ENCODE data around the gene LITAF.

LITAF gene

GRCh38 chr16:11550791-11551498 lies 35.8 kb downstream of the LITAF start:
- DNase-seq = no peak

GRCh38 chr16:11547118-11547916 lies 39.4 kb downstream of the LITAF start:
- no peak for DNase-seq

- no peak for DNase-seq
These were observed 40.1 kb downstream of the LITAF start for GRCh38 chr16:11546608-11547061.

GRCh38 chr16:11543661-11544393 lies 42.9 kb downstream of the LITAF start:
- no peak for DNase-seq

- no peak for DNase-seq
These were observed 44.5 kb downstream of the LITAF start for GRCh38 chr16:11542069-11542744.

- no peak for DNase-seq
These were observed 47.1 kb downstream of the LITAF start for GRCh38 chr16:11539641-11540050.

GRCh38 chr16:11538880-11539279 lies 47.8 kb downstream of the LITAF start:
- no peak for DNase-seq

GRCh38 chr16:11536104-11536866 lies 50.4 kb downstream of the LITAF start:
- no peak for DNase-seq

- DNase-seq = no peak
These were observed 51.2 kb downstream of the LITAF start for GRCh38 chr16:11535494-11535893.

- DNase-seq = no peak
These were observed 52.5 kb downstream of the LITAF start for GRCh38 chr16:11534262-11534661.

GRCh38 chr16:11533588-11533987 lies 53.1 kb downstream of the LITAF start:
- DNase-seq = no peak

GRCh38 chr16:11530171-11530940 lies 56.4 kb downstream of the LITAF start:
- DNase-seq = no peak

- no peak for DNase-seq
These were observed 57.4 kb downstream of the LITAF start for GRCh38 chr16:11529285-11529684.

GRCh38 chr16:11528053-11528452 lies 58.7 kb downstream of the LITAF start:
- DNase-seq = no peak

GRCh38 chr16:11526655-11527350 lies 59.9 kb downstream of the LITAF start:
- no peak for DNase-seq

- DNase-seq = no peak
These were observed 62.5 kb downstream of the LITAF start for GRCh38 chr16:11524098-11524760.

- DNase-seq = no peak
These were observed 65.7 kb downstream of the LITAF start for GRCh38 chr16:11521055-11521454.

GRCh38 chr16:11520442-11520841 lies 66.3 kb downstream of the LITAF start:
- no peak for DNase-seq

GRCh38 chr16:11517961-11518360 lies 68.8 kb downstream of the LITAF start:
- no peak for DNase-seq
